ENCODE results near the gene POU6F2. TPM values are rescaled to one million over a fixed set of nuclear protein-coding genes. Genes with fewer than 3 reads are reported as not detected.

The POU6F2 gene
- total RNA-seq, 1 donor from 2014 or later = 0.24 TPM

- Mint-ChIP-seq H3K27ac (no peak overlapping the region), H3K4me1 (no peaks in the 10 kb centered on the region), H3K36me3 (ENCODE audit: low read depth) (no peaks in the 10 kb centered on the region), H3K9me3 (no peaks in the 10 kb centered on the region), H3K27me3 (no peaks in the 10 kb centered on the region), H3K4me3 (no peak overlapping the region)
- ChIA-PET CTCF (no interaction called here), POLR2A (no interaction called here)
- no peak for TF ChIP-seq CTCF (IDR thresholded peaks at IDR 0.05)
- no peak for DNase-seq
- intact Hi-C loops (cut with micrococcal nuclease) = no loop called here
- no peak for ATAC-seq (ENCODE audit: low read depth)
Observed at GRCh38 chr7:39099146-39099545, 121.4 kb downstream of the POU6F2 start.

GRCh38 chr7:39100270-39100669, 122.6 kb downstream of the POU6F2 start:
- no peaks in the 10 kb centered on the region for H3K9me3 Mint-ChIP-seq
- no peaks in the 10 kb centered on the region for H3K4me1 Mint-ChIP-seq
- H3K27me3 Mint-ChIP-seq = no peaks in the 10 kb centered on the region
- H3K4me3 Mint-ChIP-seq = no peak overlapping the region
- no peak for TF ChIP-seq CTCF (IDR thresholded peaks at IDR 0.05)
- no peak for ATAC-seq (ENCODE audit: low read depth)
- intact Hi-C loops (cut with micrococcal nuclease) = no loop called here
- ChIA-PET POLR2A (interaction anchor here (0.6 kb wide), 1 partner anchor 20 kb away, joined by 4 read pairs; no protein-coding TSS in a partner anchor), CTCF (no interaction called here)
- no peaks in the 10 kb centered on the region for H3K36me3 Mint-ChIP-seq (ENCODE audit: low read depth)
- no peak overlapping the region for H3K27ac Mint-ChIP-seq
- DNase-seq = no peak

GRCh38 chr7:39102234-39102633, 124.5 kb downstream of the POU6F2 start:
- ATAC-seq (ENCODE audit: low read depth) = no peak
- CTCF ChIA-PET = no interaction called here
- no peaks in the 10 kb centered on the region for H3K27me3 Mint-ChIP-seq
- no peak overlapping the region for H3K4me3 Mint-ChIP-seq
- H3K36me3 Mint-ChIP-seq (ENCODE audit: low read depth) = no peaks in the 10 kb centered on the region
- H3K27ac Mint-ChIP-seq = no peak overlapping the region
- intact Hi-C loops (cut with micrococcal nuclease) = no loop called here
- H3K4me1 Mint-ChIP-seq = no peaks in the 10 kb centered on the region
- TF ChIP-seq CTCF (IDR thresholded peaks at IDR 0.05) = no peak
- POLR2A ChIA-PET = no interaction called here
- no peaks in the 10 kb centered on the region for H3K9me3 Mint-ChIP-seq
- no peak for DNase-seq

- ATAC-seq (ENCODE audit: low read depth) (no peak), DNase-seq (no peak)
- no peak overlapping the region for H3K4me3 Mint-ChIP-seq
- H3K36me3 Mint-ChIP-seq (ENCODE audit: low read depth) = no peaks in the 10 kb centered on the region
- H3K27me3 Mint-ChIP-seq = no peaks in the 10 kb centered on the region
- H3K4me1 Mint-ChIP-seq = no peaks in the 10 kb centered on the region
- intact Hi-C loops (cut with micrococcal nuclease) = no loop called here
- CTCF ChIA-PET = no interaction called here
- no peaks in the 10 kb centered on the region for H3K9me3 Mint-ChIP-seq
- POLR2A ChIA-PET = no interaction called here
- TF ChIP-seq CTCF (IDR thresholded peaks at IDR 0.05) = no peak
- no peak overlapping the region for H3K27ac Mint-ChIP-seq
Observed at GRCh38 chr7:39105720-39106119, 128.0 kb downstream of the POU6F2 start.

GRCh38 chr7:39125846-39126245, 148.1 kb downstream of the POU6F2 start:
- H3K27me3 Mint-ChIP-seq = peaks cover 4% of the 10 kb centered on the region
- intact Hi-C loops (cut with micrococcal nuclease) = no loop called here
- POLR2A ChIA-PET = no interaction called here
- H3K4me1 Mint-ChIP-seq = no peaks in the 10 kb centered on the region
- CTCF ChIA-PET = no interaction called here
- no peaks in the 10 kb centered on the region for H3K36me3 Mint-ChIP-seq (ENCODE audit: low read depth)
- no peak overlapping the region for H3K4me3 Mint-ChIP-seq
- DNase-seq = no peak
- H3K27ac Mint-ChIP-seq = no peak overlapping the region
- TF ChIP-seq CTCF (IDR thresholded peaks at IDR 0.05) = no peak
- ATAC-seq (ENCODE audit: low read depth) = no peak
- no peaks in the 10 kb centered on the region for H3K9me3 Mint-ChIP-seq
